GM23338 (cell line): ENCODE measurements around the gene UBXN1.

Source experiments
- CREB1 ChIP-seq: fragments of 250-450 bp; sonication (Bioruptor Pico); IDR thresholded peaks from 2 replicates; pipeline ENCODE4 v1.5.0; 2020; ENCODE audit warnings: low read depth, mild to moderate bottlenecking, moderate library complexity
- CTCF ChIP-seq, 2 experiments: fragments of 200-600 bp in 1 of 2; sonication (generic) in 1 of 2; conservative IDR thresholded peaks; 2 replicates each; pipeline versions ENCODE4 v1.5.1 to v1.6.1; 2016 to 2017; ENCODE audit warnings: antibody characterized with exemption in 2 of 2, low read depth in 2 of 2, mild to moderate bottlenecking in 2 of 2, moderate library complexity in 1 of 2
- POLR2AphosphoS5 ChIP-seq: IDR thresholded peaks from 2 replicates; pipeline ENCODE4 v1.6.1; 2016; ENCODE audit warnings: antibody characterized with exemption, low read depth

GRCh38 chr11:62727165-62727871 is 48.4 kb upstream of the UBXN1 start, which contains the start of gene HNRNPUL2:
- TF ChIP-seq CTCF (conservative IDR thresholded peaks at IDR 0.05; ENCODE audit: low read depth in 2 of 2) (no peak), POLR2AphosphoS5 (peak; percentile 90), CREB1 (CRISPR knock-in tag) (no peak)
